HG03095 (cell line): Measurements from ENCODE around the gene MXI1.
A peak's percentile ranks its signal among the peaks of the same experiment; 100 is the strongest.

Experiments used
- ATAC-seq: cut with Tn5 transposase; IDR thresholded peaks from one replicate; pipeline ENCODE4 v1.9.1; 2021; ENCODE audit warnings: moderate library complexity; ENCODE audit not compliant: unreplicated experiment

MXI1 gene

DNA sequence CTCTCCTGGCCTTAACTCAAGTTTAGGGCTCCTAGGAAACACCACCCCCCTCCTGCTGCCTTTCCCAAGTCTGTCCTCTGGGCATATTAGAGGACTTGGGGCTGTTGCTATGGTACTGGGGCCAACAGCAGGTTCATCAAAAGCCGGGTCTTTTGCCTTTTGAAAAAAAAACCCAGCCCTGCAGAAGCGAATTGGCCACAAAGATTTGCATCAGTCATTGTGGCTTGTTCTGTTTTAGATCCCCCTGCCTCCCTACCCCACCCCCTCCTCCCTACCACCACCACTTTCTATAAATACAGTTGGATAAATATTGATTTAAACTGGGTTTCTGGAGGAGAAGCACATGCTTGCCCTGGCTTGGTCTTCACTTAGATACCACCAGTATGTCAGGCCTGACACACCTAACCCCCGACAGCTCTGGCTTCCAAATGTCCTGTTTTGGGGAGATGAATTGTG lies 7.0 kb downstream of the MXI1 start:
- ATAC-seq, result no peak

DNA sequence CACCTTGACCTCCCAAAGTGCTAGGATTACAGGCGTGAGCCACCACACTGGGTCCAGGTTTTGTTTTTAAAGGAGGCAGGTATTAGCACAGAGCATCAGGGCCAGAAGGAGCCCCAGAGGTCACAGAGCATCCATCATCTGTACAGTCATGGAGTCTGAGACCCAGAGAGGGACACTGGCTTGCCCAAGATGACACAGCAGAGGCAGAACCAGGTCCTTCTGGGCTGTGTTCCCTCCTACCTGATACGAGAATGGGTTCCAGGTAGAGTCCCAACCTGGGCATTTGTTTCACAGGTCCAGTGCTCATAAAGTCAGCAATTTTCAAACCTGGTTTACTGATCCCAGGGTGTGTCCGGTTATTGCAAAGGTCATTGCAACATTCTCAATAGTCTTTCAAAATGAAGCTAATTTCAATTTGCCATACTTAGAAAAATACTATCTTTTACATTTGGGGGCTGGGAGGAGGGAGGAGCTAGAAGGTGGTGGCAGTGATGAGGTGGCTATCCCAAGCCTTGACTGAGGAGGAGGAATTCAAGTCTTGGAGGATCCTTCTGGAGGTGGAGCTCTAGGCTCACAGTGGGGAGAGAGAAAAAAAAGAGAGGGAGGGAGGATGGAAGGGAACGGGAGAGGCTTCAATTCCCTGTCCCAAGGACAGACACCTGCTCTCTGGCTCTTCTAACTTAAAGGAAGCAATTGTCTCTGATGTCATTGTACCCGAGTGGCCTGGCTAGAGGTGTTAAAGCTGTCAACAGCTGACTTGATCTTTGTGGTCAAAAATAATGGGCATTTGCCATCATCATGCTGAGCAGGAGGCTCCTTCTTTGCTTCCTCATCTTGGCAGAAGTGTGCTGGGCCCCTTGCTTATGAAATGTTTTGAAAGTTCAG lies 8.1 kb downstream of the MXI1 start:
- no peak for ATAC-seq

- ATAC-seq, result no peak
Observed at GRCh38 chr10:110216240-110216639, 8.8 kb downstream of the MXI1 start.

DNA sequence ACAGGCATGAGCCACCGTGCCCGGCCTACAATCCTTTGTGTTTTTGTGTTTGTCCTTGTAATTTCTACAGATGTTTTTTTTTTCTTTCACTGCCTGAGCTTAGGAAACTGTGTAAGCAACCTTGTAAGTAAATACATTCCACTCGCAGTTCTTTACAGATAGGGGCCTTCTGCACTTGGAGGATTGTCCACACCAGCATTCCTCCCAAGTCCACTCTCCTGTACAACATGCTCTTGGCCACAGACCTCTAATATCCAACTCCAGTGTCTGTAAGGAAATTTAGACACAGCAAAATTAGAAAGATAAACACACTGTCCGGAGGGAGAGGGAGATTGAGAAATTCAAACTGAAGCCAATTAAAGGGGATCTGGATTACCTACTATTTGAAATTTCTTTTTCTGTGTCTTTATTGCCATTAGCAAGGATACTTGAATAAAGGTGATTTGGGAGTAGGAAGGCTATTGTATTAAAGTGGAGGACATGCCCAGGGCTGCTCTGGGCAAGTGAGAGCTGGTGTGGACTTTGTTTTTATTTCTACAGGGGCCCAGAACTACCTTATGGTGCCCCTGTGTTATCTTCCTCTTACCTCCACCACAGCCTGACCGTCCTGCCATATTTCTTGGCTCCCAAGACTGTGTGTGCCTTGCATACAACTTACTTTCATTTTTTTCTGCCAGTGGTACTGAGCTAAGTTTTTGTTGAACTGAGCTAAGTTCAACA lies 9.7 kb downstream of the MXI1 start:
- ATAC-seq, result no peak

DNA sequence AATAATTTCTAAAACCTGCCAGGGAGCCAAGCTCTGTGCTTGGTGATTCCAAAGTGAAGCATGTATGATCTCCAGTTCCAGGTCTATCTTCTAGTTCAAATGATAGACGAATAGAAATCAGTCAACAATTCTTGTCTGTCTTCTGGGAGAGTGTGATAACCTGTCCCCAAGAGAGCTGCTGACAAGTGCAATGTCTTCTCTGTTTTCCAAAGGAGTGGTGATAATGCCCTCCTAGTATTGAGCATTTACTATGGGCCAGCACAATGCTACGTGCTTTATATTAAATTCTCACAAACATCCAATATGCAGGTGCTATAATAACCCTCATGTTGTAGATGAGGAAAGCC lies 10.2 kb downstream of the MXI1 start:
- no peak for ATAC-seq

DNA sequence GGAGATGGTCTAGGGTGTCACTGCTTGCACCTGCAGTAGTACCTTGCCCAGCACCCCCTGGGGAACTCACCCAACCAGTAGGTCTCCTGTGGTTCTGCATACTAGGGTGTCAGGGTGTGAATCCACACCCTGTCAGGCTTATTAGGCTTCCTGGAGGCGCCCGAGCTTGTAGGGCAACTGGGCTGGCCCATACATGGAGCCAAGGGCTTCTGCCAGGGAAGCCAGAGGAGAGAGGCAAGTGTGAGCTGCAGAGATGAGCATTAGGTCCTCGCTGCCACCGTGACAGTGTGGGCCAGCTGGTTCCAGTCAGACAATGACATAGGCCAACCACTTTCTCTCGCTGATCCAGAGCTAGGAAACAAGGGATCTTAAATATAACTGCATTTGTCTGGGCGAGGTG lies 11.2 kb downstream of the MXI1 start:
- no peak for ATAC-seq

DNA sequence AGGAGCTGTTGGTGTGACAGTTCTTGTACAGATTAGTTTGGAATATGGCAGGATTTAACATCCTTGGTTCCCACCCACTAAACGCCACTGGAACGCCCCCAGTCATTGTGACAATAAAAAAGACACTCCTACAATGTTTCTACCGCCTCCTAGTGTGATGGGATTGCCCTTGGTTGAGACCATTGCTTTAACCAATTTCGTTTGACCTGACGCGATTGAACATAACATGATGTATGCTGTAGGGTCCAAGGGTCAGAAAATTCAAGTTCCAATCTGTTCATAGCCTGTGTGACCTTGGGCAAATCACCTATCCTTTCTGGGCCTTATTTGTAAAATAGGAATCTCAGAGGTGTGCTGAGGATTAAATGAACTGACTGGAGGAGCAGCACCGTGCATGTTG lies 12.5 kb downstream of the MXI1 start:
- no peak for ATAC-seq

DNA sequence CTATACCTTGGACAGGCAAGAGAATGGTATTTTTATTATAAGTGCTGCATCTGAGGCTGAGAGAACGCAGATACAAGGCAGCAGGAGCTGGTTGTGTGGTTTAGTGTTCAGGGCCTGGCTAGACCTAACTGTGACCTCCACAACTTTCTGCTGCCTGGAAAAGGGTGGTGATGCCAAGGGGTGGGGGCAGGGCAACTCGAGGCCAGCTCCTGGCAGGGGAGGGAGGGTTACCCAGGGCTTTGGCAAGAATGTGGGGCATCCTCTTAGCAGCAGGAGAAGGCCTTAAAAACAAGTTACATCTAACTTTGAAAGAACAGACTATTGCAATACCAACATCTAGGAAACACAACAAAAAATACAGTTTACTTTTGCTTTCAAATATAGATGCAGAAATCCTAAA lies 13.0 kb downstream of the MXI1 start:
- no peak for ATAC-seq

DNA sequence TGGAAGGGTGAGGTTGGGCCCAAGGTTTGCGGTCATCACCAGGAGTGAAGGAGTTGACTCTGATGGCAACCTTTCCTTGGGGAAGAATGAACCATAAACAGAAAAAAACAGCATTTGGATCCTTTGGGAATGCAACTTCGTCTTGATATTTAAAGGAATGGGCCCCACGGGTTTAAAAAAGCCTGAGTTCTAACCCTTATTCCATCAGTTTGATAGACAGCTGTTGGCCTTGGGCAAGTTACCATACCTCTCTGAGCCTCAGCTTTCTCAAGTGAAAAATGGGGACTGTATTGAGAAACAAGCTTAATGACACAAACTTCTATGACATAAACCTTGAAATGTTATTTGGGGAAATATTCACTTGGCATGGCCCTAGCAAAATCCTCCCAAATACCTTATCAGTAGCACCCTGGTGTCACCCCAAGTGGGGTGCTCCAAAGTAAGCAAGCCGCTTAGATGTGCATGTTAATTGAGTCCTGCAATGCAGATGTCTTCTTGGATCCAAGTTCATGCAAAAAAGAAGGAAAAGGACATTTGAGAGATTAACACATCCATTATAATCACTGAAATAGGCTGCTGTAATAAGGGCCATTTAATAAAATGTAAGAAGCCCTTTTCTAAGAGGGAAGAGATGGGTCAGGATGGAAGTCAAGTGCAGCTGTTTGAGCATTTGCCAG lies 13.8 kb downstream of the MXI1 start:
- ATAC-seq, result no peak

GRCh38 chr10:110221721-110222261 lies 14.4 kb downstream of the MXI1 start:
- ATAC-seq, result peak; percentile 58

- ATAC-seq, result no peak
Observed at GRCh38 chr10:110222641-110223297, 15.4 kb downstream of the MXI1 start.

GRCh38 chr10:110223298-110223925 lies 16.0 kb downstream of the MXI1 start:
- ATAC-seq, result no peak

DNA sequence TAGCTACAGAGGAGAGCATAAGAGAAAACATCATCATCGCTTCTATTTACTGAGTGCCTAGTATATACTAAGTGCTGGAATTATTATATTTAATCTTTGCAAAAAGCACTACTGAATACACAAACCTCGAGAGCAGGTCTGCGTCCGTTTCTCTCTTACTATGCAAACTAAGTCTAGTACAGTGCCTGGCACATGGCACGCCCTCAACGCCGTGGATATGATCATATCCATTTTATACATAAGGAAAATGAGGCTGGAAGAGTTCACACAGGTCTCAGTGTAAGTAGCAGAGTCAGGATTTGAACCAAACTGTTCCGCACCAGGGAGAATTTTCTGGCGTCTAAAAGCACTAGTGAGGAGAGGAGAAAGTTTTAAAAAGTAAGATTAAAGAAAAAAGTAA lies 17.6 kb downstream of the MXI1 start:
- ATAC-seq, result no peak

DNA sequence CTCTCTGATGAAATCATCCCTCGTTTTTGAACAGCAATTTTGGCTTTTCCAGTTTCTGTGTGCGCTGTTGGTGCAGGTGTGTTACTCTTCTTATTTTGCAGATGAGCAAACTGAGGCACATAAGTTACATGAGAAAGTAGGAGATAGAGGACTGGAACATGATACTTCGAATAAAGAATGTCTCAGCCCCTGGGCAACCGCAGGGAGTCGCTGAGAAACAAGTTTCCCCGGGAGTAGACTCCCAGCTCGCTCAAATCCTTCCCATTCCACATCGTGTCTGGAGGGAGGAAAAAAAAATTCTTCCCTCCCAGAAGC lies 18.0 kb downstream of the MXI1 start:
- no peak for ATAC-seq

DNA sequence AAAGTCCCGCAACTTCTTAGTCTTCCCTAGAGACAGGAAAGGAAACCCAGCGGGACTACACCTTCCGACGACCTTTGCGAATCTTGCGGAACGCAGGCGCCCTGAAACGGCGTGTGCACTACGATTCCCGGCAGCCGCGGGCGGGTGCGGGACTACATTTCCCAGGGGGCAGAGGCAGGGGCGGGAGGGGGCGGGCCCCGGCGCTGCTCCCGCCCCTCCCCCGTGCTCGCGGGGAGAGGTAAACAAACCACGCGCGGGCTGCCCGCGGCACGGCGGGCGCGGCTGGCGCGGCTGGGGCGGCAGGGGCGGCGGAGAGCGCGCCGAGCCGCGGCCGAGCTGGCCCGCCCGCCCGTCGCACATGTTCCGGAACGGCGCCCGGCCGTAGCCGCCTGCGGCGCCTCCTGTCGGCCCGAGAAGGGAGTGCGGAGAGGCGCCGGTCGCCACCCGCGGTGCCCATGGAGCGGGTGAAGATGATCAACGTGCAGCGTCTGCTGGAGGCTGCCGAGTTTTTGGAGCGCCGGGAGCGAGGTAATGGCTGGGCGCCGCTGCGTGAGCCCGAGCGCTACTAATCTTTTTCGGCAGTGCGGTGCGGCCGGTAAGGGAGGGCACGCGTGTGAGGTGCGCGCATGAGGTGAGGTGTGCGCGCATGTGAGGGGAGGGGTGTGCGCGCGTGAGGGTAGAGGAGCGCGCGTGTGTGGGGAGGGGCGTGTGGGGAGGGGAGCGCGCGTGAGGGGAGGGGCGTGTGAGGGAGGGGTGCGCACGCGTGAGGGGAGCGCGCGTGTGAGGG lies 18.5 kb downstream of the MXI1 start:
- ATAC-seq, result peak; percentile 74

- no peak for ATAC-seq
Observed at GRCh38 chr10:110226543-110226925, 19.1 kb downstream of the MXI1 start.

- ATAC-seq, result no peak
Observed at GRCh38 chr10:110226926-110227641, 19.7 kb downstream of the MXI1 start.

GRCh38 chr10:110228066-110228465 lies 20.7 kb downstream of the MXI1 start:
- ATAC-seq, result no peak

- no peak for ATAC-seq
Observed at GRCh38 chr10:110229155-110229554, 21.8 kb downstream of the MXI1 start.
